HG03575 (cell line): ENCODE data around the gene P2RX4.
"Not testable (repeated sequence)": the region's sequence is repeated elsewhere in the genome, so short reads cannot be mapped to it uniquely, and the experiment has no call there.

Source experiments
- ATAC-seq: cut with Tn5 transposase; IDR thresholded peaks from one replicate; pipeline ENCODE4 v1.9.1; 2021; ENCODE audit not compliant: unreplicated experiment, insufficient number of reproducible peaks, low FRiP score; ENCODE audit errors: extremely low read depth

Gene P2RX4

DNA sequence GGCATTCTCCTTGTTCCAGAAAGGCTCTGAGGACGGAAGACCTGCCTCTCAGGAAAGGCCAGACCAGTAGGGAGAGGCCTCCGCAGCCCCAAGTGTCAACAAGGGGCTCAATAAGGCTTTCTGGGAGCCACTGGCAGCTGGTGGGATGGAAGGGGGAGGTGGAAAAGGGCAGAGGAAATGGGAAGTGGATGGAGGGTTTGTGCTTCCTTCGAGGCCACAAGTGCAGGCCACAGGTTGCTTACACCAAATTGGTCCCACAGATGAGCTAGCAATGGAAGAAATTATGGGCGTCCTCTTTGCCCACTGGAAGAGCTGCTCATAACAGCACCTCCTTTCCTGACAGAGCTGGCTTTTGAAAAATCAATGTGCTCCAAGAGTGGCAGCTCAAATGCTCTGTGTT, 28.2 kb downstream of the P2RX4 start:
- ATAC-seq = no peak

DNA sequence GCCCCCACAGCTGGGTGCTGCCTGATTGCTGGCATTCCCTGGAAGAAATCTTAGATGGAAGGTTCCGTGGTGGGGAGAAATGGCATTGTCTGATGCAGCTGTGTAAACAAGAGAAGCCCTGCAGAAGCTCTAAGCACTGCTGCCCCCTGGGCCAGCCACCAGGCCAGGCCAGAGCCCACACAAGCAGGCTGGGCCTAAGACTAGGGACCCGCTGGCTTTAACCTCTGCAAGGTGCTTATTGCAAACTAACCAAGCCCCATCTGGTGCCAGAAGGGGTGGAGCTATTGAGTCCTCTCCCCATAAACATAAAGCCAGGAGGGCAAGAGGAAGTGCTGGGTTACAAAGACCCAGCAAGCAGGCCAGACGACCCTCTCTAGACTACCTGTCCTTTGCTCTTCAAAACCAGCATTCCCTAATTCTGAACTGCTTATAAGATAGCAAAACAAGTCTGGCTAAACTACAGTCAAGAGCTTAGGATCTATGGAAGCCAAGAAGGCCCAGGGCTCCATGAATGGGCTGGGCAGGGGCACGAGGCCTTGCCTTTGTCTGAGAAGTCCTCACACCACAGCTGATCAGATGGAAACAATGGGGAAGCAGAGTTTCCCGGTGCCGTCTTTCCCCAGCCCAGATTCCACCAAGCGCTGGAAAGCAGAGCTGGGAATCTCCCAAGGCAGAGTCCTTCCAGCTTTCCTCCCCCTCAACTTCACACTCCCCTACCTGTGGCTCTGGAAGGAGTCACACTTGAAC, 28.8 kb downstream of the P2RX4 start:
- ATAC-seq = no peak

- no peak for ATAC-seq
These were observed 29.6 kb downstream of the P2RX4 start for GRCh38 chr12:121239351-121240061.

DNA sequence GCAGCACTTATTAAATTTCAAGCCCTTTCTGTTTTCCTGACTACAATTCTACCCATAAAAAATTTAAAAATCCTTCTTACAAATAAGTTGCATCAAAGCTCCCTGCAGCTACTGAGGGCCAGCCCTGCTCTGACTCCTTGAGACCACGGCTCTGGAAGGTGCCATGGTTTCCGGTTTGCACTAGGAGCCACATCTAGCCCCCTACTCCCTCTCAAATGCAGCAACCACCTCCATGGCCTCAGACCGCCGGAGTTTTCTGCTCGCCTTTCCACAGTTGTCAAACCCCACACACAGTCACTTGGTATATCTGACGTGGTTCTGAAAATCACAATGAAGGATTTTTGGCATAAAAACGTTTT, 30.1 kb downstream of the P2RX4 start:
- no peak for ATAC-seq

DNA sequence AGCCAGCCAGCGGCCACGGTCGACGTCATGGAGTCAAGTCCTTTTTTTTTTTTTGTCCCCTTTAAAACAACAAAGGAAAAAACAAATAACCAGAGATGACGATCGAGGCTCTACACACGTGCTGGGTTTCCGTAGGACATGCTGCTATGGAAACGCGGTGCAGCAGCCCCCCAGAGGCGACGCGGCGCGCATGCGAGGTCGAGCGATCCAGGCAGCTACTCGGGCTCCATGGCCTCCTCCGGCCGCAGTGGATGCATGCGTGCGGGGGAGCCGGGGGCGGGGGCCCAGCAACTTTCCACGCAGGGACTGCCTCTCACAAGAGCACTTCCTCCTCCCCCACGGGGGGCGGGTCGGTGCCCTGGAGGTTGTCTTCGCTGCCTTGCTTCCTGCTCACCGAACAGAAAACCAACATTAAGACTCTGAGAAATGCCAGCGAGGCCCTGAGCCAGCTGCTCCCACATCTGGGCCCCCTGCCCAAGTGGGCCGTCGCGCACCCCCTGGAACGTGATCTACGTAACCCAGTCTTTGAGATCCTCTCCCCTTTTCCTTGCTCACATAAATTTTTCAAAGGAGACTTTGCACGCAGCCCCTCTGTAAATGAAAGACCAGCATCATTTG, 30.7 kb downstream of the P2RX4 start:
- ATAC-seq = no peak

GRCh38 chr12:121241156-121241970, 31.4 kb downstream of the P2RX4 start:
- ATAC-seq = no peak

DNA sequence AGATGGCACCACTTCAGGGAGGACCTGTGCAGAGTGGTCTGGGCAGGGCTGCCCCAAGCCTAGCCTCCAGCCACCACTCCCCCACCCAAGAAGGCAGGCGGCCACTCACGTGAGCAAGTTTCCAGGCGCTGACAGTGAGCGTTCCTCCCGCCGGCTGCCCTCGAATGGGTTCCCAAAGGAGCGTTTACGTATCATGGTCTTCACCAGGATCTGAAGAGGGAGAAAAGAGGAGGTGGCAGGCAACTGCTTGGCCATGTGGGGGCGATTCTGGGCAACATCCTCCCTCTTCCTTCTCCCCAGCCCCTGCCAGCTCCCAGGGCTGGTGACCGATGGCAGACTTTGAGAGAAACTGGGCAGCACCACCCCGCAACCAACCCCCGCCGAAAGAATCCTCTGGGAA, 35.1 kb downstream of the P2RX4 start:
- no peak for ATAC-seq

- ATAC-seq = no peak
These were observed 36.0 kb downstream of the P2RX4 start for GRCh38 chr12:121245951-121246350.

DNA sequence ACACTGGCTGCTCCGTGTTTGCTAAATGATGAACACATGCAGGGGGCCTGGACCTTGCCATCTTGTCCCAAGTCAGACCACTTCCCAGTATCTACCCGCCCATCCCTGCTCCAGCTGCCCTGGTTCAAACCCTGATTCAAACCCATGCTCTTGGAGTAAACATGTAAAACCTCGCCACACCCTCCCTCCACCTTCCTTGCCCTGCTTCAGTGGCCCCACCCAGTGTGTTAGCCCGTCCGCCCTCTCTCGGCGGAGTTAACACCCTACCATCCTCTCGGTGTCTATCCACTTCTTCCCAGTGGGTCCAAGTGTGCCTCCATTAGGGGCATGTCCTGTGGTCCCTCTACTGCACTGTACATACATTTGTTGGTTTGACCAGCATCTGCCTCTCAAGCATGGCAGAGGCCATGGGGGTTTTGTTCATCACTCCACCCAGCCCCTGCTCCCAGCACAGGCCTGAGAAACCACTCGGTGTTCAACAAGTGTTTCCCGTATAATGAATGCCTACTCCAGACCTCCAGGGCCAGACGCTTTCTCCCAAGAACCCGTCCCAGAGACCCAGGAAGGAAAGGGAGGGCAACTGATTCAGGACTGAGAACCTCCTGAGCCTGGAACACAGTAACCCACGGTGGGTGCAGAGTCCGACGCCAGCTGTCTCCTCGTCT, 37.1 kb downstream of the P2RX4 start:
- ATAC-seq = no peak

GRCh38 chr12:121248622-121249021, 38.7 kb downstream of the P2RX4 start:
- no peak for ATAC-seq

DNA sequence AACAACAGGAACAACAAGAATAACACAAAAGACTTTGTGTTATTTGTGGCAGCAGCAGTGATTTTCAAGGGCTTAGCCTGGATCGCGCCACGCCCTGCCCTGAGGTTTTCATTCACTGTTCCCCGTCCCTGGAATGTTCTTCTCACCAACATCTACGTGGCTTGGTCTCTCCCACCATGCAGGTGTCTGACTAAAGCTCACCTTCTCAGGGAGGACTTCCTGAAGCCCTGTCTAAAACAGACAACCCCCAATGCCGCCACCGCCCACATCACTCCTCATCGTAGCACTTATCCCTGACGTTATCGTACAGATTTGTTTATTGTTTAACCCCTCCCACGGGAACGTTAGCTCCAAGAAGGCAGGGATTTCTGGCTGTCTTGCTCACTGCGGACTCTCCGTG, 40.4 kb downstream of the P2RX4 start:
- no peak for ATAC-seq

DNA sequence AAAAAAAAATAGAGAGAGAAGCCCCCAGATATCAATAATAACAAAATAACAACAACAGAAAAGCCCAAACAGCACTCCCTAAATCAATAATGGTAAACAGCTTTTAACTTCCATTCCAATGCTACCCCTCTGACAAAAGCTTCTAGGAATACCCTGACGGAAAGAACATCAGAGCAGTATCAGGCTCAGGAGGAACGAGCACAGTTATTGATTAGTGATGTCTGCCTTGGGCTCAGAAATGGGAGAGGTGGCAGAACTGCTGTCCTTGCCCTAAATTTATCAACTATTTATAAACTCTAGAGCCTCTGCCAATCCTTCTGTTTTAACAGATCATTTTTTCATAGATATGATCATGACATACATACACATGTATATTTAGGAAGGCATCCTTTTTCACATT, 41.9 kb downstream of the P2RX4 start:
- ATAC-seq = no peak

DNA sequence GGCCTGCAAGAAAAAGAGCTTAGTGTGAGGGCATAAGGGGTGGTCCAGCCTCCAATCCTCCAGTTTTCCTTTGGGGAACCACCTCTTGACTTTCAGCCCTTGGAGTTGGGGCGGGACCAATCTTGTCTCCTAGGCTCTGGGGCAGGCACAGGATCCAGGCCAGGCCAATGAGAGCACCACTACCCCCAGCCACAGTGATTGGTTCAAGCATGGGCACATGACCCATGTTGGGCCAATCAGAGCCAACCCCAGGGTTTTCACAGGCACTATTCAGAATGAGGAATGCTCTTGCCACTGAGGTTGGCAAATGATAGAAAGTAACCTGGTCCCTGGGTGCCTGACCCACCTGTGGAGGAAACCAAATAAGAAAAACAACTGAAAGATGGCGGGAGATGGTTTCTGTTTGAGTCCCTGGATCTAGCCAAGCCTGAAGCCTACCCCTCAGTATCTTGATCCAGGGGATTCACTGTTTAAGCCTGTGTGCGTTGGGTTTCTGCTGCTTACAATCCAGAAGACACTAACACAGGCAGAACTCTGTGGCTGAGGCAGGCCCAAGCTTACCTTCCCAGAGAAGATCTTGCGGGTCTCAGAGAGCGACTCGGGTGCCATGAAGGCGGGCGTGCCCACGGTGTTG, 42.9 kb downstream of the P2RX4 start:
- ATAC-seq = no peak

DNA sequence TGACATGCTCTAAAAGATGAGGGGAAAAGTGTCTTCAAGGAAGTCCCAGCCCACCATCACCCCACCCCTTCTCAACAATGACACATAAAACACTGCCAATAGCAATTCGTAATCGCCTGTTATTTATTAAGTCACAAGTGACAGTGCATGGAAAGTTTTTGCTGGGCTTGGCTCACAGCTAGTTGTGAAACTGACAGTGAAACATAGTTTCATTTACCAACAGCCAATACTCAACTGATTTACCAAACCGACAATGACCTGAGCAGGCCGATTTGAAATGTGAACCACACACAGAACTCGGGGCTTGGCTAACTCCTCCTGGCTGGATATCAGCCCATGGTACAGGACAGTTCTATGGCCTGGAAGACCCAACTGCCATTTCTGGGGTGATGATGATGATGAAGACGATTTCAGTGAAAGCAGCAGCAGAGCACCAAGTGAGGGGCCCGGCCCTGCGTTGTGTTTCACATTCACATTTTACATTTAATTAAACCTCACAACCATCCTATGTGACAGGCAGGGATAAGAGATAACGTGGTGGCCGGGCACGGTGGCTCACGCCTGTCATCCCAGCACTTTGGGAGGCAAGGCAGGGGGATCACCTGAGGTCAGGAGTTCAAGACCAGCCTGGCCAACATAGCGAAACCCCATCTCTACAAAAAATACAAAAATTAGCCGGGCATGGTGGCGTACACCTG, 43.9 kb downstream of the P2RX4 start:
- no peak for ATAC-seq

- no peak for ATAC-seq
These were observed 45.5 kb downstream of the P2RX4 start for GRCh38 chr12:121255433-121255832.

DNA sequence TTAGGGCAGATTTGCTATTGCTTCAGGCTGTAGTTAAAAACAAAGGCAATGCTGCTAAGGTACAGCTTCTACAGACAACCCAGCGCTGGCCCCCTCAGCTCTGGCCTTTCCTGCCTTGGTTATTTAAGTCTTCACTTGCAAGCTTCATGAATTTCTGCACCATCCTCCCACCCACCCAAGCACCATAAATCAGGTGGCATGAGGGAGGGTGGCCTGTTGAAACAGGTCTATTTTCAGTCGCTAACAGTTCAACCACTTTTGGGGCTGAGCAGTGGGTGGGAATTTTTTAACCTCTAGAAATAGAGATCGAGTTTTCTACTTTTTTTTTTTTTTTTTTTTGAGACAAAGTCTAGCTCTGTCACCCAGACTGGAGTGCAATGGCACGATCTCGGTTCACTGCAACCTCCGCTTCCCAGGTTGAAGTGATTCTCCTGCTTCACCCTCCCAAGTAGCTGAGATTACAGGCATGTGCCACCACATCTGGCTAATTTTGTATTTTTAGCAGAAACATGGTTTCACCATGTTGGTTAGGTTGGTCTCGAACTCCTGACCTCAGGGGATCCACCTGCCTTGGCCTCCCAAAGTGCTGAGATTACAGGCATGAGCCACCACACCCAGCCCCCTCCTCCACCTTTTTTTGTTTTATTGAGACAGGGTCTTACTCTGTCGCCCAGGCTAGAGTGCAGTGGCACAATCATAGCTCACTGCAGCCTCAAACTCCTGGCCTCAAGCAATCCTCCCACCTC, 47.9 kb downstream of the P2RX4 start:
- not testable (repeated sequence) for ATAC-seq

GRCh38 chr12:121259074-121259473, 49.1 kb downstream of the P2RX4 start:
- ATAC-seq = no peak
